Hematopoietic multipotent progenitor cell treated with erythropoietin and hydrocortisone succinate and interleukin-3 and kit ligand, for 4 days (in vitro differentiated cells): ENCODE results near the gene TCF4.

Experiments
- DNase-seq: peaks from one replicate; pipeline ENCODE4 v3.0.0-alpha.2; 2015

The TCF4 gene

GRCh38 chr18:55466789-55467188 is 121.2 kb downstream of the TCF4 start:
- DNase-seq: no peak

- peak; percentile 58 for DNase-seq
Observed at GRCh38 chr18:55465313-55465712, 122.7 kb downstream of the TCF4 start.

GRCh38 chr18:55464581-55464980 is 123.4 kb downstream of the TCF4 start:
- DNase-seq: no peak

- no peak for DNase-seq
Observed at GRCh38 chr18:55462652-55463051, 125.3 kb downstream of the TCF4 start.

GRCh38 chr18:55461848-55462247 is 126.1 kb downstream of the TCF4 start:
- no peak for DNase-seq

- no peak for DNase-seq
Observed at GRCh38 chr18:55458456-55459203, 129.4 kb downstream of the TCF4 start.

- no peak for DNase-seq
Observed at GRCh38 chr18:55457028-55457427, 131.0 kb downstream of the TCF4 start.

- no peak for DNase-seq
Observed at GRCh38 chr18:55455938-55456337, 132.1 kb downstream of the TCF4 start.

GRCh38 chr18:55453186-55453585 is 134.8 kb downstream of the TCF4 start:
- DNase-seq: no peak

GRCh38 chr18:55452123-55452611 is 135.8 kb downstream of the TCF4 start:
- DNase-seq: no peak

GRCh38 chr18:55449412-55450140 is 138.4 kb downstream of the TCF4 start:
- DNase-seq: no peak

GRCh38 chr18:55448420-55448819 is 139.6 kb downstream of the TCF4 start:
- no peak for DNase-seq

GRCh38 chr18:55447672-55448018 is 140.3 kb downstream of the TCF4 start:
- no peak for DNase-seq

GRCh38 chr18:55446996-55447671 is 140.9 kb downstream of the TCF4 start:
- no peak for DNase-seq

- no peak for DNase-seq
Observed at GRCh38 chr18:55444536-55444935, 143.5 kb downstream of the TCF4 start.

GRCh38 chr18:55443776-55444175 is 144.2 kb downstream of the TCF4 start:
- no peak for DNase-seq

GRCh38 chr18:55442561-55442960 is 145.4 kb downstream of the TCF4 start:
- no peak for DNase-seq

GRCh38 chr18:55440988-55441387 is 147.0 kb downstream of the TCF4 start:
- DNase-seq: no peak

- DNase-seq: no peak
Observed at GRCh38 chr18:55439056-55439455, 148.9 kb downstream of the TCF4 start.

GRCh38 chr18:55435592-55435991 is 152.4 kb downstream of the TCF4 start:
- no peak for DNase-seq

GRCh38 chr18:55433648-55434047 is 154.3 kb downstream of the TCF4 start:
- DNase-seq: no peak

- no peak for DNase-seq
Observed at GRCh38 chr18:55433140-55433539, 154.9 kb downstream of the TCF4 start.

GRCh38 chr18:55432307-55433040 is 155.5 kb downstream of the TCF4 start:
- DNase-seq: no peak
